SU-DHL-6 (cell line): ENCODE results near the gene GFRA4.

Experiments
- H2AFZ ChIP-seq: fragments of 200-600 bp; sonication (generic); 2 replicates; pipeline ENCODE4 v1.6.1; 2014; ENCODE audit warnings: low read depth, mild to moderate bottlenecking, moderate library complexity, mixed read lengths, antibody characterized with exemption, low read length; ENCODE audit not compliant: severe bottlenecking
- H3F3A ChIP-seq: fragments of 200-600 bp; shearing (Covaris generic); 2 replicates; pipeline ENCODE4 v1.6.0; 2016; ENCODE audit warnings: antibody characterized with exemption, mild to moderate bottlenecking; ENCODE audit not compliant: insufficient read depth
- H3K27ac ChIP-seq: fragments of 200-600 bp; sonication (generic); 2 replicates; pipeline ENCODE4 v1.5.1; 2016; ENCODE audit warnings: low read depth, mild to moderate bottlenecking, low read length, moderate library complexity, mixed read lengths
- H3K27me3 ChIP-seq: fragments of 200-600 bp; sonication (generic), shearing (Covaris generic); 2 replicates; pipeline ENCODE4 v1.6.0; 2014; ENCODE audit warnings: mild to moderate bottlenecking, low read length
- H3K36me3 ChIP-seq: fragments of 200-600 bp; sonication (generic); 2 replicates; pipeline ENCODE4 v1.6.1; 2014; ENCODE audit warnings: mild to moderate bottlenecking, low read length, mixed read lengths
- H3K4me2 ChIP-seq: fragments of 300-600, 200-600 bp; shearing (Covaris generic), sonication (generic); 2 replicates; pipeline ENCODE4 v1.6.0; 2014; ENCODE audit warnings: low read length, low read depth, mild to moderate bottlenecking; ENCODE audit not compliant: poor library complexity, severe bottlenecking
- H3K4me3 ChIP-seq: fragments of 200-600 bp; sonication (generic); 2 replicates; pipeline ENCODE4 v1.5.1; 2014; ENCODE audit warnings: antibody characterized with exemption, low read length, mild to moderate bottlenecking, mixed read lengths; ENCODE audit not compliant: insufficient read depth, poor library complexity, severe bottlenecking
- H3K79me2 ChIP-seq: fragments of 200-600 bp; sonication (generic); 2 replicates; pipeline ENCODE4 v1.6.1; 2014; ENCODE audit warnings: mild to moderate bottlenecking, low read length, moderate library complexity; ENCODE audit not compliant: insufficient read depth
- H3K9ac ChIP-seq: fragments of 200-600 bp; sonication (generic); 2 replicates; pipeline ENCODE4 v1.7.0; 2014; ENCODE audit warnings: mild to moderate bottlenecking, low read length
- H3K9me2 ChIP-seq: fragments of 200-600 bp; sonication (generic); replicated peaks from 2 replicates; pipeline ENCODE4 v1.6.1; 2014; ENCODE audit warnings: low read length; ENCODE audit not compliant: insufficient read depth
- H3K9me3 ChIP-seq: fragments of 200-600 bp; sonication (generic); 2 replicates; pipeline ENCODE4 v1.6.1; 2014; ENCODE audit warnings: low read length, mixed read lengths; ENCODE audit not compliant: insufficient read depth
- H4K20me1 ChIP-seq: fragments of 200-600 bp; sonication (generic); 2 replicates; pipeline ENCODE4 v1.6.1; 2014; ENCODE audit warnings: low read depth, mild to moderate bottlenecking, antibody characterized with exemption, low read length, moderate library complexity, mixed read lengths
- EZH2phosphoT487 ChIP-seq: fragments of 200-600 bp; sonication (generic), shearing (Covaris generic); conservative IDR thresholded peaks from 2 replicates; pipeline ENCODE4 v1.6.1; 2018; ENCODE audit warnings: mild to moderate bottlenecking, antibody characterized with exemption, low read length, moderate library complexity, mixed read lengths
- TF ChIP-seq, protein P1 (sequence below): fragments of 200-600 bp; sonication (generic); IDR thresholded peaks from one replicate; pipeline ENCODE4 v1.5.1; 2017; ENCODE audit warnings: antibody characterized with exemption, mild to moderate bottlenecking, low read length, moderate library complexity; ENCODE audit not compliant: insufficient read depth, poor library complexity, severe bottlenecking

GFRA4 gene

DNA sequence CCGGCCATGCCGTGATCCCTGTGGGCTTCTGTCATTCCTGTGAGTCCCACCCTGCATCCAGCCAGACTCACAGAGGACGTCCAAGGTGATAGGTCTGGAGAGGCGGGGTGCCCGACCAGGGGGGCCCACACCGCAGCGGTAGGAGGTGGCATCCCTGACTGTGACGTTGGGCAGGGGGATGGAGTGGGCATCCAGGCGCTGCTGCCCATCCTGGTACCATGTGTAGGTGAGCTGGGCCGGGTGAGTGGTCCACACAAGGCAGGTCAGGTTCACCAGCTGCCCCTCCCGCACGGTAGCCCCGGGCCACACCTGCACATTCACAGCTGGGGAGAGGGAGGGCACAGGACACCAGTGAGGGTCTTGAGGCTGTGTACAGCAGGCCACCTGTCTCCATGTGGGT lies 30.2 kb upstream of the GFRA4 start:
- Histone ChIP-seq H3K9ac (no peak overlapping the region), H3K4me2 (no peak overlapping the region), H3K9me3 (no peaks in the 10 kb centered on the region), H2AFZ (no peak overlapping the region), H3K9me2 (no peaks in the 10 kb centered on the region), H3K4me3 (no peak overlapping the region), H3K27me3 (no peaks in the 10 kb centered on the region), H3F3A (no peaks in the 10 kb centered on the region), H3K27ac (no peak overlapping the region), H4K20me1 (no peaks in the 10 kb centered on the region), H3K36me3 (no peaks in the 10 kb centered on the region), H3K79me2 (no peaks in the 10 kb centered on the region)
- TF ChIP-seq, protein P1, sequence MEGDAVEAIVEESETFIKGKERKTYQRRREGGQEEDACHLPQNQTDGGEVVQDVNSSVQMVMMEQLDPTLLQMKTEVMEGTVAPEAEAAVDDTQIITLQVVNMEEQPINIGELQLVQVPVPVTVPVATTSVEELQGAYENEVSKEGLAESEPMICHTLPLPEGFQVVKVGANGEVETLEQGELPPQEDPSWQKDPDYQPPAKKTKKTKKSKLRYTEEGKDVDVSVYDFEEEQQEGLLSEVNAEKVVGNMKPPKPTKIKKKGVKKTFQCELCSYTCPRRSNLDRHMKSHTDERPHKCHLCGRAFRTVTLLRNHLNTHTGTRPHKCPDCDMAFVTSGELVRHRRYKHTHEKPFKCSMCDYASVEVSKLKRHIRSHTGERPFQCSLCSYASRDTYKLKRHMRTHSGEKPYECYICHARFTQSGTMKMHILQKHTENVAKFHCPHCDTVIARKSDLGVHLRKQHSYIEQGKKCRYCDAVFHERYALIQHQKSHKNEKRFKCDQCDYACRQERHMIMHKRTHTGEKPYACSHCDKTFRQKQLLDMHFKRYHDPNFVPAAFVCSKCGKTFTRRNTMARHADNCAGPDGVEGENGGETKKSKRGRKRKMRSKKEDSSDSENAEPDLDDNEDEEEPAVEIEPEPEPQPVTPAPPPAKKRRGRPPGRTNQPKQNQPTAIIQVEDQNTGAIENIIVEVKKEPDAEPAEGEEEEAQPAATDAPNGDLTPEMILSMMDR, result no peak
- TF ChIP-seq EZH2phosphoT487, result no peak

DNA sequence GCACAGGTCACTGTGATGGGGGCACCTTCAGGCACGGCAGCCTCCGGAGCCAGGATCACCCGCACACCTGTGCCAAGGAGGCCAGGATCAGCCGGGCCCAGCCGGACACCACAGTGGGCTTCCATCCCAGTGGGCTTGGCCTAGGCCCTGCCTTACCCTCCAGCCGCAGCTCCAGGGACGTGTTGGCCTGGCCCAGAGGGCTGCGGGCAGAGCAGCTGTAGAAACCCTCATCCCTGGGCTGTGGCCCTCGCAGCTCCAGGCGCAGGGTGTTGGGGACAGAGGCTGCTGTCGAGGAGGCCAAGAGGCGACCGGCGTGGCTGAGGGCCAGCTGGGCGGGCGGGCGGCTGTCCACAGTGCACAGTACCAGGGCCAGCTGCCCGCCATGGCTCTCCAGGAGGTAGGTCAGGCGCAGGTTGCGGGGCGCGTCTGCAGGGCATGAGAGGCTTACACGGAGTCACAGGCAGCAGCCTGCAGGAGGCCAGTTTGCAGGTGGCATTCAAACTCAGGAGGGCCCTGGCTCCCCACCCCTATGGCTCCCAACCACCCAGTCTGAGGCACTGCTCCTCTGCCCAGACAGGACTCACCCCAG lies 29.6 kb upstream of the GFRA4 start:
- H3K27me3 ChIP-seq, result no peaks in the 10 kb centered on the region
- no peak overlapping the region for H2AFZ ChIP-seq
- H3K36me3 ChIP-seq, result no peaks in the 10 kb centered on the region
- no peak overlapping the region for H3K4me3 ChIP-seq
- H3K9me2 ChIP-seq, result no peaks in the 10 kb centered on the region
- no peak overlapping the region for H3K27ac ChIP-seq
- TF ChIP-seq EZH2phosphoT487, result no peak
- TF ChIP-seq, protein P1, result no peak
- H3F3A ChIP-seq, result no peaks in the 10 kb centered on the region
- H3K9ac ChIP-seq, result no peak overlapping the region
- H4K20me1 ChIP-seq, result no peaks in the 10 kb centered on the region
- no peaks in the 10 kb centered on the region for H3K9me3 ChIP-seq
- H3K4me2 ChIP-seq, result no peak overlapping the region
- no peaks in the 10 kb centered on the region for H3K79me2 ChIP-seq

DNA sequence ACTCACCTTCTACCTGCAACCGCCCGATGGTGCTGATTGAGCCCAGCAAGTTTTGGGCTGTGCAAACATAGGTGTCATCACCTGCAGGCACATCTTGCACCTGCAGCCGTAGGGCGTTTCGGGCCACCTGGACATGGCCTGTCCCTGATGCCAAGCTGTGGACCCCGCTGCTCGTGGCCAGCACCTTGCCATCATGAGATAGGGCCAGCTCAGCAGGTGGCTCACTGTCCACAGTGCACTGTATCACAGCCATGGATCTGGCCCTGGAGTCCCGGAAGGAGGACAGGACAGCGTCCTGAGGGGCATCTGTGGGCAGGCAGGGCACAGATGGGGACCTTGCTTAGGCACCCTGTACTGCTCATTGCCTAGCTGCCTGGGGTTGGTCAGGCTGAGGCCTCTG lies 28.7 kb upstream of the GFRA4 start:
- no peaks in the 10 kb centered on the region for H3F3A ChIP-seq
- TF ChIP-seq, protein P1, result no peak
- no peak for TF ChIP-seq EZH2phosphoT487

More for the DNA sequence above, 28.7 kb upstream of the GFRA4 start:
- Histone ChIP-seq H3K9ac (no peak overlapping the region), H3K27ac (no peak overlapping the region), H3K4me2 (no peak overlapping the region), H3K79me2 (no peaks in the 10 kb centered on the region), H3K4me3 (no peak overlapping the region), H3K27me3 (no peaks in the 10 kb centered on the region), H3K36me3 (no peaks in the 10 kb centered on the region), H4K20me1 (no peaks in the 10 kb centered on the region), H2AFZ (no peak overlapping the region), H3K9me2 (no peaks in the 10 kb centered on the region), H3K9me3 (no peaks in the 10 kb centered on the region)
